GM12874 (cell line): ENCODE measurements around the gene ATG13.

Source experiments
- TF ChIP-seq, protein P1 (sequence below): IDR thresholded peaks from 2 replicates; pipeline ENCODE4 v1.5.1; 2011; ENCODE audit warnings: low read depth, mild to moderate bottlenecking, control low read depth, low read length, moderate library complexity; ENCODE audit not compliant: insufficient read depth

ATG13 gene

DNA sequence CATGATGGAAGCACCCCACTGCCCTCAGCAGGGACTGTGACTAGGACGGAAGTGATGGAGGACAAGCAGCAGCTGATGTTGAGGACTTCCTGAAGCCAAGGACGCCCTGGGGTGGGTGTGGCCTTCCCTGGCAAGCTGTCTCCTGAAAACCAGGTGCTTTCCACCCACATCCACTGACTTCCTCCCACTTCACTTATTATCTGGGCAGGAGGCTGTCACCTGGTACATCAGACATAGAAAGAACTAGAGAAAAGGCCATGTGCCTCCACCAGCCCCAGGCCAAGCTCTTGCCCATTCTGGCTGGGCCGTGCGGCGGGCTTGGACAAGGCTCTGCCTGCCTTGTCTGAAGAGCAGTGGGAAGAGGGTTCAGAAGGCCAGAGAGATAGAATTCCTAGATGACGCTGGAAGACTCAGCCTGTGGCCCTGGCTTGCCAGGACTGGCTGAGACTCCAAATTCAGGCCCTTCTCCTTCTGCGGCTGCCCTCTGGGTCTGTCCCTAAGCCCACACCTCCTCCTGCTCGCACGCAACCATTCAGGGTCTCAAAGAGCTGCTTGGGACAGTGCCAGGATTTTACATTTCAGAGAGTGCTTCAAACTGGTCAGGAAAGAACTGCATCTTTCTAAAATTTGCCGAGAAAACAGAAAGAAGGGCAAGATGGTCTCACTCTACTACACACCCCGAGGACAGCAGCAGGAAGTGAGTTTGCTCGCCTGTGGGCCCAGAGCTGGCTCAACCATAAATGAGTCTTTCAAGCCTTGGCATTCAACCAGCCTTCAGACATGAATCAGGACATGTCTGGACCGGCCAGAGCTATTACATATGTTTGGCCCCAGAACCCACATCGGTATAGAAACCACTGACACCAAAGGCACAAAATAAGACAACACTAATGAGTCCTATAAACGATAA is 69.8 kb downstream of the ATG13 start:
- TF ChIP-seq, protein P1, sequence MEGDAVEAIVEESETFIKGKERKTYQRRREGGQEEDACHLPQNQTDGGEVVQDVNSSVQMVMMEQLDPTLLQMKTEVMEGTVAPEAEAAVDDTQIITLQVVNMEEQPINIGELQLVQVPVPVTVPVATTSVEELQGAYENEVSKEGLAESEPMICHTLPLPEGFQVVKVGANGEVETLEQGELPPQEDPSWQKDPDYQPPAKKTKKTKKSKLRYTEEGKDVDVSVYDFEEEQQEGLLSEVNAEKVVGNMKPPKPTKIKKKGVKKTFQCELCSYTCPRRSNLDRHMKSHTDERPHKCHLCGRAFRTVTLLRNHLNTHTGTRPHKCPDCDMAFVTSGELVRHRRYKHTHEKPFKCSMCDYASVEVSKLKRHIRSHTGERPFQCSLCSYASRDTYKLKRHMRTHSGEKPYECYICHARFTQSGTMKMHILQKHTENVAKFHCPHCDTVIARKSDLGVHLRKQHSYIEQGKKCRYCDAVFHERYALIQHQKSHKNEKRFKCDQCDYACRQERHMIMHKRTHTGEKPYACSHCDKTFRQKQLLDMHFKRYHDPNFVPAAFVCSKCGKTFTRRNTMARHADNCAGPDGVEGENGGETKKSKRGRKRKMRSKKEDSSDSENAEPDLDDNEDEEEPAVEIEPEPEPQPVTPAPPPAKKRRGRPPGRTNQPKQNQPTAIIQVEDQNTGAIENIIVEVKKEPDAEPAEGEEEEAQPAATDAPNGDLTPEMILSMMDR, result no peak

GRCh38 chr11:46690702-46691101 is 73.3 kb downstream of the ATG13 start:
- TF ChIP-seq, protein P1, result no peak

DNA sequence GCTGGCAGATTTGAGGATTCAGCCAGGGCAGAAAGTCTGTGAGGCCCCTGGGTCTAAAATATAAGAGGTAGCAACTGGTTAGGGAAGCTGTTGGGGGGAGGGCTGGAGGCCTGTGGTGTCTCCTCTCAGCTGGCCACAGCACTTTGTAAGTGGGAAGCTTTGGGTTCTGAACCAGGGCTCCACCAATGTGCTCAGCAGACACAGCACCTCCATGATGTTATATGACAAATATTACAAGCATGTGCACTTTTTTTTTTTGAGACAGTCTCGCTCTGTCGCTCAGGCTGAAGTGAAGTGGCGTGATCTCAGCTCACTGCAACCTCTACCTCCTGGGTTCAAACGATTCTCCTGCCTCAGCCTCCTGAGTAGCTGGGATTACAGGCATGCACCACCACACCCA is 75.1 kb downstream of the ATG13 start:
- TF ChIP-seq, protein P1, result no peak

DNA sequence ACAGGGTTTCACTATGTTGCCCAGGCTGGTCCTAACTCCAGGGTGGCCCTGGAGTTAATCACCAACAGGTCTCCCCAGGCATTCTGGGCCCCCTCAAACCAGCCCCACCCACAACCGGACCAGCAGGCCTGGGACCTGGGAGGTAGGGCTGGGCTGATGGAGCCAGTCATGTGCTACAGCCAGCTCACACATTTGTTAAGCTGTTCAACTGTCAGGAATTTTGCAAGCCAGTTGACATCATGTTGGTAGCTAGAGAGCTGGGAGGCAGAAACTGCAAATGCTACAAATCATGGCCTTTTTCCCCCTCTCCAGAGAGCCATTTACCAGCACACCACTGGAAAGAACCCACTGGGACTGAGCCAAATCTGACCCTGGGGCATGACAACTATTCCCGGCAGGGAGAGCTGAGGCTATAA is 76.3 kb downstream of the ATG13 start:
- TF ChIP-seq, protein P1, result no peak

GRCh38 chr11:46694072-46694471 is 76.7 kb downstream of the ATG13 start:
- TF ChIP-seq, protein P1, result no peak

DNA sequence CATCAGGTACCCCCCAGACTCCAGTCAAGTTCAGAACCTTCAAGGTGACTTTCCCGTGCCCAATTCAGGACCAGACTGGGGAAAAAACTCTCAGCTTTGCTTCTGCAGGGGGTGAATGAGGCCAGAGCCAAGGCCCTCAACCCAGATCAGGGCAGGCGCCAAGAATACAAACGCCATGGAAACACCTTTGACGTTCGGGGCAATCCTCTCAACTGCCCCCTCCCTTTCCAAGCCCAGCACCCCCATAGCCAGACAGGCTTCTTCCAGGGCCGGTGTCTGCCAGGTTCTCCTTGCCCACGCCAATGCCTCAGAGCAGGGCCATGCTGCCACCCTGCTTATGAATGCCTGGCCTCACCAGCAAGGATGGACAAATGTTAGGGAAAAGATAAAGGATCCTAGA is 77.3 kb downstream of the ATG13 start:
- TF ChIP-seq, protein P1, result no peak

DNA sequence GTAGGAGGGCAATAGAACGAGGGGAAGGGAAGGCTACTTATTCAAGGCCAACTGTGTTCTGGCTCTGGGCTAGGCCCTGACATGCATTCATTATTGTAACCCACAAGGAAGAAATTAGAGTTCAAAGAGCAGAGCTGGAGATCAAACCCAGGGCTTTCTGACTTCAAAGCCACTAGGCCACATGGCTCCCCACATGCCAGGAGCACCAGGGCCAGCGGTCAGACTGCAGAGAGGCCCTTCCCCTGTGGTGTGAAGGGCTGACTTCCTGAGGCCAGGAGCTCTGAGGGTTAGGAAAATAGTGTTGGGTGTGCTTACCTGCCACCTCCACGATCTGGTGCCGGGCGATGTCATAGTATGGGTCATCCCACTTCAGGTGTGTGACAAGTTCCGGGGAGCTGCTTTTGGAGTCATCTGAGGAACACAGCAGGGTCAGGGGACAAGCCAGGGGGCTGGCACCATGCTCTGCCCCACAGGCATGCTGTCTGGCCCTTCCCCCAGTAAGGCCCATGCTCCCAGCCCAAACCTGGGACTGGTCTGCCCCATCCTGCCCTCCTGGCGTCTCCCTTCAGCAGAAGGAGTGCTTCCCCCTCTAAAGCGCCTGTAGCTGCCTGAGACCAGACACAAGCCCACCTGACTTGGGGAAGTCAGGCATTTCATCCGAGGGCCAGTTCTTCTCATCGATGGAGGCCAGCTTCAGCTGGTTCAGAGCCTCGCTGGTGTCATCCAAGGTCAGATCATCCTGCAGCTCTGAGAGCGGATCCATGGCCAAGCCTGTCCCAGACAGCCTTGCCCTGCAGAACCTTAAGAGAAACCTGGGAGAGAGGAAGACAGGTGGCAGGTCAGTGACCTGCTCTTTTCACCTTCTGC is 78.2 kb downstream of the ATG13 start:
- TF ChIP-seq, protein P1, result no peak
